ENCODE data around the gene WASF2. TPM values are rescaled to one million over a fixed set of nuclear protein-coding genes. Genes with fewer than 3 reads are reported as not detected.

WASF2 gene
- total RNA-seq, 1 experiment from 2014 or later = 65.9 TPM

DNA sequence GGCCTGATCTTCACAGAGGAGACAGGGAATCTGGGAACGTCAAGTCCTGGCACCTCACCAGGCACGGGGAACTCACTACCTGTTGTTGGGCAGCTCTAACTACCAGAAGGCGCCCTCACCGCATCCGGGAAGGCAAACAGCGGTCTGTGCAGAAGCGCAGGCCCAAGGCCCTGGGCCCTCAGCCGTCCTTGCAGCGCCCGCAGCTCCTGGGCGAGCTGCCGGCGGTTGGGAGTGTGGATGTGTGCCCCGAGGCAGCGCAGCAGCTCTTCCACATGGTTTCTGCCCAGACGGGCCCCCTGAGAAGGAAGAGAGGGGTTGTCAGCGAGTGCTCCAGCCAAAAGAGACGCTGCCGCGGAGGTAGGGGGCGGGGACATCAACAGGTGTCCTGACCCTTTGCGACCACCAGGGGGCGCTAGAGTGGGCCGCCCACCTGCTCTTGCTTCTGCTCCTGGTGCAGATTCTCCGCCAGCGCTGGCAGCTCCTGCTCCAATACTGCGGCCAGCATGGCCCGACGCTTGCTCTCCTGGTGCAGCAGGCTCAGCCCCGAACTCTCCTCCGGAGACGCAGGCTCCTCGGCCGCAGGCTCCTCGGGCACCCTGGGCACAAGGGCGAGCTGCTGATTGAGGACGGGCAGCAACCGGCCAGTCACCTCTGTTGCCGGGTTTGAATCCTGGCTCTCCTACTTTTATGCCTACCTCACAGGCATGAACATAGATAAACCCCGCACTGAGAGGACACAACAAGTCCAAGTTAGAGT, 132.5 kb downstream of the WASF2 start:
- Histone ChIP-seq H4K91ac (ENCODE audit: insufficient read length, low read depth, low read length) (no peak overlapping the region), H4K8ac (replicated peaks; ENCODE audit: insufficient read length, low read depth, low read length) (no peak overlapping the region), H3K9me3 (ENCODE audit: control insufficient read depth, low read depth, low read length) (no peaks in the 10 kb centered on the region), H3K79me1 (ENCODE audit: insufficient read depth, low read depth, low read length, poor library complexity, severe bottlenecking) (no peaks in the 10 kb centered on the region), H3K23me2 (ENCODE audit: insufficient read length, low read depth, low read length, poor library complexity, severe bottlenecking) (peaks cover 13% of the 10 kb centered on the region), H3K27ac (ENCODE audit: insufficient read length, low read depth, low read length) (no peak overlapping the region), H2AK5ac (ENCODE audit: insufficient read length, low read length) (no peak overlapping the region), H2BK15ac (ENCODE audit: low read depth, low read length) (no peak overlapping the region), H3K9ac (ENCODE audit: extremely low read depth, insufficient read length, low read length) (no peak overlapping the region), H3K79me2 (ENCODE audit: insufficient read depth, low read length) (no peaks in the 10 kb centered on the region), H2BK20ac (ENCODE audit: low read depth, low read length, poor library complexity, severe bottlenecking) (no peak overlapping the region), H3K4me1 (ENCODE audit: insufficient read depth, low read length) (peaks cover 3% of the 10 kb centered on the region; the same call in 1 of the 2 replicates), H2BK120ac (ENCODE audit: low read depth, low read length, poor library complexity, severe bottlenecking) (no peak overlapping the region), H3K56ac (ENCODE audit: insufficient read length, low read depth, low read length) (no peak overlapping the region), H3T11ph (ENCODE audit: low read length) (no peak overlapping the region), H4K5ac (ENCODE audit: insufficient read length, low read depth, low read length) (no peak overlapping the region), H4K20me1 (ENCODE audit: control insufficient read depth, insufficient read depth, insufficient read length) (peaks cover 4% of the 10 kb centered on the region), H2BK12ac (ENCODE audit: insufficient read length, low read depth, low read length) (no peak overlapping the region), H3K23ac (ENCODE audit: insufficient read length, low read depth, low read length) (no peak overlapping the region), H3K4ac (ENCODE audit: low read depth, low read length) (no peak overlapping the region), H3K4me2 (ENCODE audit: insufficient read depth, insufficient read length, low read length) (peak overlapping the region; percentile 23), H2BK5ac (ENCODE audit: insufficient read length, low read length) (no peak overlapping the region), H2AFZ (ENCODE audit: low read length) (no peak overlapping the region), H3K27me3 (ENCODE audit: insufficient read depth, low read length) (peaks cover 19% of the 10 kb centered on the region; the same call in 1 of the 2 replicates), H3K14ac (ENCODE audit: insufficient read depth, low read length) (no peak overlapping the region), H3K18ac (ENCODE audit: insufficient read length, low read depth, low read length) (no peak overlapping the region)
- H3K4me1 Mint-ChIP-seq = peaks cover 12 to 25% of the 10 kb centered on the region in 2 experiments
- H3K4me3 Mint-ChIP-seq = peak overlapping the region in 1 of 2 experiments; percentile 46; a peak in 2 of 5 replicates
- peak; percentile 94 for DNase-seq
- H3K9me3 Mint-ChIP-seq = no peaks in the 10 kb centered on the region; a peak in 1 of 5 replicates
- WGBS (ENCODE audit: extremely low coverage, insufficient read length, low lambda C conversion rate) = no CpG with 5 or more reads among the region's 40 CpGs
- H3K27ac Mint-ChIP-seq = no peak overlapping the region
- peaks cover 56% of the 10 kb centered on the region for H3K27me3 Mint-ChIP-seq (ENCODE audit: low read depth)
- H3K36me3 Mint-ChIP-seq (ENCODE audit: insufficient read depth in 1 of 3, low read depth in 3 of 3) = peaks cover 0 to 13% (median 3%) of the 10 kb centered on the region in 3 experiments; a peak in 4 of 7 replicates
- TF ChIP-seq, protein P1, sequence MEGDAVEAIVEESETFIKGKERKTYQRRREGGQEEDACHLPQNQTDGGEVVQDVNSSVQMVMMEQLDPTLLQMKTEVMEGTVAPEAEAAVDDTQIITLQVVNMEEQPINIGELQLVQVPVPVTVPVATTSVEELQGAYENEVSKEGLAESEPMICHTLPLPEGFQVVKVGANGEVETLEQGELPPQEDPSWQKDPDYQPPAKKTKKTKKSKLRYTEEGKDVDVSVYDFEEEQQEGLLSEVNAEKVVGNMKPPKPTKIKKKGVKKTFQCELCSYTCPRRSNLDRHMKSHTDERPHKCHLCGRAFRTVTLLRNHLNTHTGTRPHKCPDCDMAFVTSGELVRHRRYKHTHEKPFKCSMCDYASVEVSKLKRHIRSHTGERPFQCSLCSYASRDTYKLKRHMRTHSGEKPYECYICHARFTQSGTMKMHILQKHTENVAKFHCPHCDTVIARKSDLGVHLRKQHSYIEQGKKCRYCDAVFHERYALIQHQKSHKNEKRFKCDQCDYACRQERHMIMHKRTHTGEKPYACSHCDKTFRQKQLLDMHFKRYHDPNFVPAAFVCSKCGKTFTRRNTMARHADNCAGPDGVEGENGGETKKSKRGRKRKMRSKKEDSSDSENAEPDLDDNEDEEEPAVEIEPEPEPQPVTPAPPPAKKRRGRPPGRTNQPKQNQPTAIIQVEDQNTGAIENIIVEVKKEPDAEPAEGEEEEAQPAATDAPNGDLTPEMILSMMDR (conservative IDR thresholded peaks at IDR 0.05) = peak; percentile 99
